Hematopoietic multipotent progenitor cell (in vitro differentiated cells): ENCODE measurements around the gene ZBTB18. TPM values are rescaled to one million over a fixed set of nuclear protein-coding genes. Genes with fewer than 3 reads are reported as not detected.

Experiments used
- small RNA-seq: library from RNA; depleted of rRNA; stranded (forward); fragments of <200 nt; gene quantifications from one replicate; pipeline ENCODE3, GENCODE V24; 2012
- total RNA-seq: library from RNA; depleted of rRNA; stranded (reverse); fragments of >200 nt; gene quantifications from one replicate; pipeline ENCODE4 v1.2.3, GENCODE V29; 2012

The ZBTB18 gene
- total RNA-seq, 1 donor = 23.7 TPM

Small RNA genes lying within 50 kb of the gene (small RNA-seq; reads per million reads assigned to genes)
- gene RN7SL148P = not detected

Other genes with a start within 250 kb of the ZBTB18 start
- 13.7 TPM for gene AKT3, start 201.0 kb upstream of the ZBTB18 start, total RNA-seq